Osteoblast (primary cell): ENCODE results near the gene PRODH. TPM values are rescaled to one million over a fixed set of nuclear protein-coding genes. Genes with fewer than 3 reads are reported as not detected.
"Not testable (repeated sequence)": the region's sequence is repeated elsewhere in the genome, so short reads cannot be mapped to it uniquely, and the experiment has no call there.

Experiments
- DNase-seq: peaks from one replicate; pipeline ENCODE4 v3.0.0; 2011; ENCODE audit warnings: low spot score, mixed read lengths; ENCODE audit not compliant: insufficient read length; ENCODE audit errors: missing footprints
- H2AFZ ChIP-seq: 2 replicates; pipeline ENCODE4 v1.6.0; 2011; ENCODE audit warnings: mild to moderate bottlenecking, low read length
- H3K27ac ChIP-seq: 2 replicates; pipeline ENCODE4 v1.5.1; 2011; ENCODE audit warnings: mild to moderate bottlenecking, low read depth, low read length, moderate library complexity
- H3K27me3 ChIP-seq: 2 replicates; pipeline ENCODE4 v1.6.0; 2012; ENCODE audit warnings: mild to moderate bottlenecking, control low read depth, inconsistent platforms, low read length, moderate library complexity; ENCODE audit not compliant: insufficient read depth
- H3K36me3 ChIP-seq: 2 replicates; pipeline ENCODE4 v1.5.1; 2011; ENCODE audit warnings: mild to moderate bottlenecking, low read length, control low read depth, moderate library complexity; ENCODE audit not compliant: insufficient read depth
- H3K4me1 ChIP-seq: 2 replicates; pipeline ENCODE4 v1.5.1; 2011; ENCODE audit warnings: mild to moderate bottlenecking, low read length, control low read depth, moderate library complexity; ENCODE audit not compliant: insufficient read depth
- H3K4me2 ChIP-seq: 2 replicates; pipeline ENCODE4 v1.6.0; 2011; ENCODE audit warnings: mild to moderate bottlenecking, low read length; ENCODE audit not compliant: insufficient read depth
- H3K4me3 ChIP-seq: fragments of 200-600 bp; sonication (generic); 3 replicates; pipeline ENCODE4 v1.5.1; 2012; ENCODE audit warnings: mild to moderate bottlenecking, low read length, inconsistent platforms; ENCODE audit not compliant: insufficient read depth
- H3K79me2 ChIP-seq: 2 replicates; pipeline ENCODE4 v1.6.0; 2012; ENCODE audit warnings: mild to moderate bottlenecking, low read length, control low read depth, inconsistent platforms; ENCODE audit not compliant: insufficient read depth
- H3K9me3 ChIP-seq: 2 replicates; pipeline ENCODE4 v1.5.1; 2011; ENCODE audit warnings: low read depth, low read length, control low read depth
- H4K20me1 ChIP-seq: 2 replicates; pipeline ENCODE4 v1.6.0; 2012; ENCODE audit warnings: mild to moderate bottlenecking, low read length, control low read depth; ENCODE audit not compliant: insufficient read depth
- CTCF ChIP-seq: IDR thresholded peaks from 2 replicates; pipeline ENCODE4 v1.5.1; 2011; ENCODE audit warnings: mild to moderate bottlenecking, low read depth, low read length, moderate library complexity; ENCODE audit errors: extremely low read depth
- total RNA-seq: library from RNA; depleted of rRNA; stranded (reverse); fragments of >200 nt; gene quantifications from 2 replicates; pipeline ENCODE4 v1.2.3, GENCODE V29; 2012

Gene PRODH
- total RNA-seq, 1 donor = not detected

- H2AFZ ChIP-seq = no peak overlapping the region
- no peaks in the 10 kb centered on the region for H3K4me1 ChIP-seq
- no peaks in the 10 kb centered on the region for H3K36me3 ChIP-seq
- no peaks in the 10 kb centered on the region for H3K79me2 ChIP-seq
- TF ChIP-seq CTCF = no peak
- no peak overlapping the region for H3K4me3 ChIP-seq
- no peaks in the 10 kb centered on the region for H3K9me3 ChIP-seq
- peak overlapping the region; percentile 39 for H3K4me2 ChIP-seq
- peaks cover 8% of the 10 kb centered on the region for H3K27me3 ChIP-seq
- DNase-seq = peak; percentile 73
- H4K20me1 ChIP-seq = no peaks in the 10 kb centered on the region
- no peak overlapping the region for H3K27ac ChIP-seq
Observed at GRCh38 chr22:18970176-18970947, 34.3 kb upstream of the PRODH start.

GRCh38 chr22:18969158-18969942 lies 33.3 kb upstream of the PRODH start:
- not testable (repeated sequence) for H3K36me3 ChIP-seq, H3K27ac ChIP-seq

GRCh38 chr22:18968011-18968749 lies 32.1 kb upstream of the PRODH start:
- TF ChIP-seq CTCF = no peak
- H3K4me3 ChIP-seq = no peak overlapping the region
- no peaks in the 10 kb centered on the region for H3K36me3 ChIP-seq
- H3K9me3 ChIP-seq = no peaks in the 10 kb centered on the region
- no peaks in the 10 kb centered on the region for H4K20me1 ChIP-seq
- no peaks in the 10 kb centered on the region for H3K79me2 ChIP-seq
- H3K27ac ChIP-seq = no peak overlapping the region
- peak; percentile 88 for DNase-seq
- no peaks in the 10 kb centered on the region for H3K4me1 ChIP-seq
- H3K27me3 ChIP-seq = peaks cover 8% of the 10 kb centered on the region
- no peak overlapping the region for H3K4me2 ChIP-seq
- no peak overlapping the region for H2AFZ ChIP-seq

More at GRCh38 chr22:18969158-18969942, 33.3 kb upstream of the PRODH start:
- not testable (repeated sequence) for H3K4me3 ChIP-seq, H3K4me2 ChIP-seq, H2AFZ ChIP-seq, H3K27me3 ChIP-seq, H3K79me2 ChIP-seq, H4K20me1 ChIP-seq, H3K4me1 ChIP-seq, H3K9me3 ChIP-seq
- peak; percentile 57 for DNase-seq

DNA sequence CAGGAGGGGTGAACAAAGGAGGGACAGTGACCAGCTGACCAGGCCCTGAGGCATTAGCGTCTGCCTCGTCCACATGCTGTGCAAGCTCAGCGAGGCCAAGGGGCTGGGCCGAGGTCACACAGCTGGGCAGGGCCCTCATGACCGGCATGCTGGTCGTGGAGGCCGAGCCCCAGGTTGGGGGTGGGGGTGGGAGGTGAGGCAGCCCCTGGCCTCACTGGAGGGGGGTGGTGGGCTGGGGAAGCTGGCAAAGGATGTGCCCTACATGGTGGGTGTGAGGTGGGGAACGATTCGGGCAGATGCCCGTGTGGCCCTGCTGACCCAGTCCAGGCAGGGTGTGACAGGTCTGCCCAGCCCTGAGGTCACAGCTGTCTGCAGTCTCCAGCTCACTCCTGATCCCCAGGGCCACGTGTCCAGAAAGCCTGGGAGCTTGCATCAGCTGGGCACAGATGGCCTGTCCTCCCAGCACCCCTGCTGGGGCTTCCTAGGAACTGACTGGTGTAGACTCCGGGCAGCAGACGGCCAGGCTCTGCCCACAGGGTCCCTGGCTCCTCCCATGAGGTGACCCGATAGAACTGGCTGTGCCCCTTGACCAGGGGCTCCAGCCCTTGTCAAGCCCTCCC lies 31.4 kb upstream of the PRODH start:
- H3K4me1 ChIP-seq, H2AFZ ChIP-seq, H3K4me2 ChIP-seq, H3K79me2 ChIP-seq, H3K4me3 ChIP-seq, H4K20me1 ChIP-seq, H3K36me3 ChIP-seq, H3K27ac ChIP-seq, H3K27me3 ChIP-seq, H3K9me3 ChIP-seq: not testable (repeated sequence)
- DNase-seq = peak; percentile 66
